ENCODE data around the gene SSH2. TPM values are rescaled to one million over a fixed set of nuclear protein-coding genes. Genes with fewer than 3 reads are reported as not detected.

SSH2 gene
- total RNA-seq, 1 donor from 2014 or later = 72.0 TPM

- TF ChIP-seq CTCF (IDR thresholded peaks at IDR 0.05) = no peak
- intact Hi-C loops (cut with DNase I) = no loop called here
- Histone ChIP-seq H3K36me3 (no peaks in the 10 kb centered on the region), H3K27ac (no peak overlapping the region), H3K4me3 (no peak overlapping the region), H3K27me3 (no peaks in the 10 kb centered on the region), H3K9me3 (no peaks in the 10 kb centered on the region), H3K4me1 (no peaks in the 10 kb centered on the region)
- ATAC-seq = no peak
- no peak for DNase-seq
Observed at GRCh38 chr17:29954405-29954804, 24.4 kb upstream of the SSH2 start.

- H3K4me3 ChIP-seq = no peak overlapping the region
- no peak for DNase-seq
- intact Hi-C loops (cut with DNase I) = no loop called here
Observed at GRCh38 chr17:29949696-29950095, 19.7 kb upstream of the SSH2 start.

DNA sequence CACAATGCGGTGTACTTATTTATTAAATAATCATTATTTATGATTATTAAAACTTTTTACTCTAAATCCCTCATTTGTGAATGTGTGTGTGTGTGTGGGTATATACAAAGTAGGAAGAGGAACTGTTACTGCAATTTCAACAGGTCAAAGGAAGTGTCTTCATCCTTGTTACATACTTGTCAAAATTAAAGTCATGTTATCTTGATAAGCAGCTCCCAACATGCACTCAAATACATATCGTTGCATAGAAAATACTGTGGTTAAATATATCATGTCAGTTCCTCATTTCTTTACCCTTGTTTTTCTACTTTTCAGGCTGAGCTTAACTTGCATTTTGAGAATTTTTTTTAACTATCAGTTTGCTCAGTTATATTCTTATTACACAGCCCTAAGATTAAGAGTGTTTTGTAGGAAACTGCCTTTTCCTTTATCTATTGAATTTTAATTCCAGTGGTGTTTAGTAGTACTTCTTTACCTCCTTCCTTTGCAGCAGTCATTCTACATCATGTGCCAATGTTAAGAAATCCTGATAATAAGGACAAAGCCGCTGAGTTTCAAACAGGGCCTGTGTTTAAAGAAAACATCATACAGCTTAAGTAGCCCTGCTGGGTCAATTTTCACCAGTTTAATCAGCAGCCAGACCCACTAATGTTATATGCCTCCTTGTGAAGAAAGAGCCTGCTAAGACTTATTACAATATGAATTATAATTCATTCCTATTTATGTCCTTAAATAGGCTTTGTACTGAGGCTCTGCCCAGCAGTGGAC lies 18.6 kb upstream of the SSH2 start:
- H3K9me3 ChIP-seq = no peaks in the 10 kb centered on the region
- H3K36me3 ChIP-seq = no peaks in the 10 kb centered on the region
- no peak for TF ChIP-seq CTCF (IDR thresholded peaks at IDR 0.05)
- no peaks in the 10 kb centered on the region for H3K4me1 ChIP-seq
- DNase-seq = no peak
- no peak overlapping the region for H3K4me3 ChIP-seq
- H3K27me3 ChIP-seq = no peaks in the 10 kb centered on the region
- intact Hi-C loops (cut with DNase I) = no loop called here
- H3K27ac ChIP-seq = no peak overlapping the region
- peak; percentile 51 for ATAC-seq

More at GRCh38 chr17:29949696-29950095, 19.7 kb upstream of the SSH2 start:
- Histone ChIP-seq H3K9me3 (no peaks in the 10 kb centered on the region), H3K27ac (no peak overlapping the region), H3K27me3 (no peaks in the 10 kb centered on the region), H3K4me1 (no peaks in the 10 kb centered on the region), H3K36me3 (no peaks in the 10 kb centered on the region)
- no peak for TF ChIP-seq CTCF (IDR thresholded peaks at IDR 0.05)
- no peak for ATAC-seq

DNA sequence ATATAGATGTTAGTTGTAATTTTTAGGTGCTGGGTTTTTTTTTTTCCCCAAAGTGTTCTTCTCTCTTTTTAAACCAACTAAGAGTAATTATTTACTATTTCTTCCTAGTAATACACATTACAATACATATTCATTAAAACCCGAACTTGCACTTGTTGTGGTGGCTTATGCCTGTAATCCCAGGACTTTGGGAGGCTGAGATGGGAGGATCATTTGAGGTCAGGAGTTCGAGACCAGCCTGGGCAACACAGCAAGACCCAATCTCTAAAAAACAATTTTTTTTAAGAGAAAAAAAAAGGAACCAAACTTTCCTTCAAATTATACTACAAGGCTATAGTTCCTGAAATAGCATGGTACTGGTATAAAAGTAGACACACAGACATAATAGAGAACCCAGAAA lies 15.3 kb upstream of the SSH2 start:
- no peak for TF ChIP-seq CTCF (IDR thresholded peaks at IDR 0.05)
- H3K27ac ChIP-seq = no peak overlapping the region
- intact Hi-C loops (cut with DNase I) = no loop called here
- DNase-seq = no peak
- no peak for ATAC-seq
- no peaks in the 10 kb centered on the region for H3K9me3 ChIP-seq
- no peaks in the 10 kb centered on the region for H3K36me3 ChIP-seq
- no peaks in the 10 kb centered on the region for H3K27me3 ChIP-seq
- no peak overlapping the region for H3K4me3 ChIP-seq
- H3K4me1 ChIP-seq = no peaks in the 10 kb centered on the region

DNA sequence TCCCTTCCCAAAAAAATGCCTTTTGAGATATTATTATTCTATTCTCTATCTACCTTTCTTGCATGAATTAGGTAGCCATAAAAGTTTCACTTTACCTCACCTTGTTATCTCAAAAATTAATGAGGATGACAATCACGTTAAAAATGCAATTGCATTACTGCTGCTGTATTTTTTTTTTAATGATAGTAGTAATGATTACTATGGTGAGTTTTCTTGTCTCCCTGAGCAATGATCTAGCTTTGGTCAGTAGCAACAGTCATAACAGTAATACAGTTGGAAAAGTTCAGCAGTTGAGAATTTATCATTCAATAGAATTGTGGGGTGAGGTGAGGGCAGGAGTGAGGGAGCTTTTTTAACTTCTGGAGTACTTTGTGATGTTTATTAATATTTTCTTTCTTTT lies 11.3 kb upstream of the SSH2 start, which contains the start of gene EFCAB5:
EFCAB5 (plus strand) TSS at position 301 of the 400 bp plus-strand sequence. CDS start 163 bp downstream, outside the sequence.
- Histone ChIP-seq H3K27ac (no peak within 1 kb of the TSS), H3K4me1 (no peaks in the 10 kb centered on the region), H3K9me3 (no peaks in the 10 kb centered on the region), H3K36me3 (no peaks in the 10 kb centered on the region), H3K27me3 (no peaks in the 10 kb centered on the region), H3K4me3 (no peak within 1 kb of the TSS)
- DNase-seq = no peak
- TF ChIP-seq CTCF (IDR thresholded peaks at IDR 0.05) = no peak
- no peak for ATAC-seq
- intact Hi-C loops (cut with DNase I) = no loop called here
